ENCODE data around the gene HCN3.

DNA sequence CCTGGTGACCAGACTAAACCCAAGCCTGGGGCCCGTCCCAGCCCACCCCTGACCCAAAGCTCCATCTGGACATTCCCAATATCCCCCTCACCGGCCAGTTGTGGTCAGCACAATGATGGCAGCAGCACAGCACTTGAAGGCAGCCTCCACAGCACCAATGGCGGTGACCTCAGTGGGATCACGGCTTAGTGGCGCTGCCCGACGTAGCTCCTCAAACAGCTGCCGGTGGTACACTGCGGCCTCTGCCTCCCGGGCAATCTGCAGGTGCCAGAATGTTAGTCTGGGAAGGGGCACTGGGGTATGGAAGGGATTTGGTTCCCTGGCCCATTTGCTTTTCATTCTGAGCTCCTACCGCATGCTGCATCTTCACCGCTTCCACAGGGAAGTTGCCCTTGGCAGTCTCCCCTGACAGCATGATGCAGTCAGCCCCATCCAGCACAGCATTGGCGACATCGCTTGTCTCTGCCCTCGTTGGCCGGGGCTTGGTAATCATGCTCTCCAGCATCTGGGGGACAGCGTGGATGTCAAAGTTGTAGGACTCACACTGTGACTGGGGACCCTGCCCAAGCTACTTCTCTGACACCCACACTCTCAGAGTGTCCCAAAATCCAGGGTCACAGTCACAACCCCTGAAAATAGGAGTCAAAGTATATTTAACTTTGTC, 16.0 kb downstream of the HCN3 start:
- TF ChIP-seq, protein P1, sequence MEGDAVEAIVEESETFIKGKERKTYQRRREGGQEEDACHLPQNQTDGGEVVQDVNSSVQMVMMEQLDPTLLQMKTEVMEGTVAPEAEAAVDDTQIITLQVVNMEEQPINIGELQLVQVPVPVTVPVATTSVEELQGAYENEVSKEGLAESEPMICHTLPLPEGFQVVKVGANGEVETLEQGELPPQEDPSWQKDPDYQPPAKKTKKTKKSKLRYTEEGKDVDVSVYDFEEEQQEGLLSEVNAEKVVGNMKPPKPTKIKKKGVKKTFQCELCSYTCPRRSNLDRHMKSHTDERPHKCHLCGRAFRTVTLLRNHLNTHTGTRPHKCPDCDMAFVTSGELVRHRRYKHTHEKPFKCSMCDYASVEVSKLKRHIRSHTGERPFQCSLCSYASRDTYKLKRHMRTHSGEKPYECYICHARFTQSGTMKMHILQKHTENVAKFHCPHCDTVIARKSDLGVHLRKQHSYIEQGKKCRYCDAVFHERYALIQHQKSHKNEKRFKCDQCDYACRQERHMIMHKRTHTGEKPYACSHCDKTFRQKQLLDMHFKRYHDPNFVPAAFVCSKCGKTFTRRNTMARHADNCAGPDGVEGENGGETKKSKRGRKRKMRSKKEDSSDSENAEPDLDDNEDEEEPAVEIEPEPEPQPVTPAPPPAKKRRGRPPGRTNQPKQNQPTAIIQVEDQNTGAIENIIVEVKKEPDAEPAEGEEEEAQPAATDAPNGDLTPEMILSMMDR (IDR thresholded peaks at IDR 0.05): no peak
- no peak for TF ChIP-seq POLR2A (IDR thresholded peaks at IDR 0.05)

Measured in esophagus squamous epithelium (tissue), 4 donors.